Mesothelial cell of epicardium (in vitro differentiated cells): Measurements from ENCODE around the gene MEGF11. TPM values are rescaled to one million over a fixed set of nuclear protein-coding genes. Genes with fewer than 3 reads are reported as not detected.

Source experiments
- DNase-seq, 2 experiments: peaks; one replicate each; pipeline ENCODE4 v3.0.0; 2021; ENCODE audit warnings: low spot score in 2 of 2; ENCODE audit not compliant: unreplicated experiment in 2 of 2
- H3K27ac Mint-ChIP-seq: 2 replicates; pipeline ENCODE4 v1.8.0; 2021; ENCODE audit warnings: mixed read lengths
- H3K27me3 Mint-ChIP-seq: 2 replicates; pipeline ENCODE4 v1.8.0; 2021; ENCODE audit warnings: low read depth, mixed read lengths
- H3K36me3 Mint-ChIP-seq: 2 replicates; pipeline ENCODE4 v1.8.0; 2021; ENCODE audit warnings: mixed read lengths
- H3K4me1 Mint-ChIP-seq: 2 replicates; pipeline ENCODE4 v1.8.0; 2021; ENCODE audit warnings: mixed read lengths
- H3K4me3 Mint-ChIP-seq: 2 replicates; pipeline ENCODE4 v1.8.0; 2021; ENCODE audit warnings: mild to moderate bottlenecking, moderate library complexity, mixed read lengths
- H3K9me3 Mint-ChIP-seq: 2 replicates; pipeline ENCODE4 v1.8.0; 2021; ENCODE audit warnings: mixed read lengths
- CTCF ChIP-seq: fragments of 200-600 bp; sonication (generic); IDR thresholded peaks from one replicate; pipeline ENCODE4 v1.5.0; 2021; ENCODE audit warnings: antibody characterized with exemption; ENCODE audit not compliant: unreplicated experiment
- total RNA-seq: library from RNA; stranded (reverse); gene quantifications from 3 replicates; pipeline ENCODE4 v1.2.1, GENCODE V29; 2021

Gene MEGF11
- total RNA-seq, 1 donor from 2014 or later = 3.7 TPM

GRCh38 chr15:66025015-66025452 lies 228.5 kb downstream of the MEGF11 start:
- Mint-ChIP-seq H3K9me3 (no peaks in the 10 kb centered on the region), H3K4me3 (no peak overlapping the region), H3K36me3 (no peaks in the 10 kb centered on the region), H3K27ac (peak overlapping the region; percentile 83), H3K27me3 (no peaks in the 10 kb centered on the region), H3K4me1 (peaks cover 43% of the 10 kb centered on the region)
- DNase-seq = peak; percentile 63 to 82
- TF ChIP-seq CTCF = no peak

- no peak for TF ChIP-seq CTCF
- DNase-seq = no peak
- no peaks in the 10 kb centered on the region for H3K36me3 Mint-ChIP-seq
- no peaks in the 10 kb centered on the region for H3K9me3 Mint-ChIP-seq
- H3K27me3 Mint-ChIP-seq = no peaks in the 10 kb centered on the region
- H3K4me1 Mint-ChIP-seq = peaks cover 38% of the 10 kb centered on the region
- no peak overlapping the region for H3K27ac Mint-ChIP-seq
- no peak overlapping the region for H3K4me3 Mint-ChIP-seq
Observed at GRCh38 chr15:66024116-66024515, 229.4 kb downstream of the MEGF11 start.

GRCh38 chr15:66023311-66023972 lies 230.1 kb downstream of the MEGF11 start:
- Mint-ChIP-seq H3K36me3 (no peaks in the 10 kb centered on the region), H3K27me3 (no peaks in the 10 kb centered on the region), H3K4me3 (no peak overlapping the region), H3K9me3 (no peaks in the 10 kb centered on the region), H3K27ac (peak overlapping the region; percentile 21), H3K4me1 (peaks cover 41% of the 10 kb centered on the region)
- TF ChIP-seq CTCF = no peak
- no peak for DNase-seq

GRCh38 chr15:66022163-66022525 lies 231.4 kb downstream of the MEGF11 start:
- Mint-ChIP-seq H3K27me3 (peaks cover 4% of the 10 kb centered on the region), H3K27ac (no peak overlapping the region), H3K4me3 (no peak overlapping the region), H3K36me3 (no peaks in the 10 kb centered on the region), H3K4me1 (peaks cover 36% of the 10 kb centered on the region), H3K9me3 (no peaks in the 10 kb centered on the region)
- TF ChIP-seq CTCF = no peak
- no peak for DNase-seq

- Mint-ChIP-seq H3K27ac (no peak overlapping the region), H3K36me3 (no peaks in the 10 kb centered on the region), H3K4me3 (no peak overlapping the region), H3K9me3 (no peaks in the 10 kb centered on the region), H3K4me1 (peaks cover 35% of the 10 kb centered on the region), H3K27me3 (peaks cover 7% of the 10 kb centered on the region)
- TF ChIP-seq CTCF = no peak
- DNase-seq = no peak
Observed at GRCh38 chr15:66021496-66022162, 231.9 kb downstream of the MEGF11 start.
